Thoracic aorta (tissue), 2 donors: Measurements from ENCODE around the gene DGCR6L. TPM values are rescaled to one million over a fixed set of nuclear protein-coding genes. Genes with fewer than 3 reads are reported as not detected.

Experiments used
- ATAC-seq: fragments of 150-250 bp; one replicate; pipeline ENCODE4 v1.8.0; 2017; ENCODE audit warnings: low read depth; ENCODE audit not compliant: insufficient number of reproducible peaks, low FRiP score
- DNase-seq: peaks from one replicate; pipeline ENCODE4 v3.0.0-alpha.2; 2020; ENCODE audit warnings: low spot score
- H3K27ac ChIP-seq, 2 donors: fragments of 200-600 bp; sonication (generic); 1 replicate in 1 of 2; 2 replicates in 1 of 2; pipeline ENCODE4 v1.5.1; 2016; ENCODE audit warnings: mild to moderate bottlenecking in 2 of 2, moderate library complexity in 2 of 2
- H3K27me3 ChIP-seq: fragments of 200-600 bp; sonication (generic); replicated peaks from 2 replicates; pipeline ENCODE4 v1.6.0; 2016; ENCODE audit warnings: mild to moderate bottlenecking; ENCODE audit not compliant: insufficient read depth
- H3K36me3 ChIP-seq: fragments of 200-600 bp; sonication (generic); one replicate; pipeline ENCODE4 v1.5.1; 2016
- H3K4me1 ChIP-seq, 2 donors: fragments of 200-600 bp; sonication (generic); 1 replicate in 1 of 2; 2 replicates in 1 of 2; pipeline versions ENCODE4 v1.5.1 to v1.6.0; 2016; ENCODE audit warnings: low read depth in 2 of 2, mild to moderate bottlenecking in 1 of 2; ENCODE audit not compliant: control insufficient read depth in 1 of 2
- H3K4me3 ChIP-seq: fragments of 200-600 bp; sonication (generic); 2 replicates; pipeline ENCODE4 v1.5.1; 2016; ENCODE audit warnings: mild to moderate bottlenecking
- H3K9me3 ChIP-seq: fragments of 200-600 bp; sonication (generic); 2 replicates; pipeline ENCODE4 v1.5.1; 2016
- CTCF ChIP-seq: fragments of 200-600 bp; sonication (generic); IDR thresholded peaks from one replicate; pipeline ENCODE4 v1.5.1; 2019; ENCODE audit warnings: antibody characterized with exemption
- total RNA-seq, 2 donors: library from RNA; depleted of rRNA; stranded (reverse); fragments of >200 nt; gene quantifications; one replicate each; pipeline versions ENCODE4 v1.1.0 to v1.2.3, GENCODE V29; 2016

DGCR6L gene
- total RNA-seq, 2 donors from 2014 or later, result 28.8 to 69.3 TPM

- peaks cover 5 to 13% of the 10 kb centered on the region in 2 donors for H3K4me1 ChIP-seq
- no peaks in the 10 kb centered on the region for H3K27me3 ChIP-seq
- peak overlapping the region; percentile 69 for H3K4me3 ChIP-seq
- no peaks in the 10 kb centered on the region for H3K9me3 ChIP-seq
- ATAC-seq, result no peak
- H3K27ac ChIP-seq, result no peak overlapping the region
- TF ChIP-seq CTCF, result no peak
- peak; percentile 31 for DNase-seq
- no peaks in the 10 kb centered on the region for H3K36me3 ChIP-seq
These were observed 20.8 kb downstream of the DGCR6L start for GRCh38 chr22:20298803-20299745.

- no peaks in the 10 kb centered on the region for H3K36me3 ChIP-seq
- DNase-seq, result no peak
- peaks cover 5 to 13% of the 10 kb centered on the region in 2 donors for H3K4me1 ChIP-seq
- H3K27ac ChIP-seq, result no peak overlapping the region
- no peaks in the 10 kb centered on the region for H3K9me3 ChIP-seq
- H3K4me3 ChIP-seq, result no peak overlapping the region
- TF ChIP-seq CTCF, result no peak
- H3K27me3 ChIP-seq, result no peaks in the 10 kb centered on the region
- no peak for ATAC-seq
These were observed 21.6 kb downstream of the DGCR6L start for GRCh38 chr22:20298110-20298802.

DNA sequence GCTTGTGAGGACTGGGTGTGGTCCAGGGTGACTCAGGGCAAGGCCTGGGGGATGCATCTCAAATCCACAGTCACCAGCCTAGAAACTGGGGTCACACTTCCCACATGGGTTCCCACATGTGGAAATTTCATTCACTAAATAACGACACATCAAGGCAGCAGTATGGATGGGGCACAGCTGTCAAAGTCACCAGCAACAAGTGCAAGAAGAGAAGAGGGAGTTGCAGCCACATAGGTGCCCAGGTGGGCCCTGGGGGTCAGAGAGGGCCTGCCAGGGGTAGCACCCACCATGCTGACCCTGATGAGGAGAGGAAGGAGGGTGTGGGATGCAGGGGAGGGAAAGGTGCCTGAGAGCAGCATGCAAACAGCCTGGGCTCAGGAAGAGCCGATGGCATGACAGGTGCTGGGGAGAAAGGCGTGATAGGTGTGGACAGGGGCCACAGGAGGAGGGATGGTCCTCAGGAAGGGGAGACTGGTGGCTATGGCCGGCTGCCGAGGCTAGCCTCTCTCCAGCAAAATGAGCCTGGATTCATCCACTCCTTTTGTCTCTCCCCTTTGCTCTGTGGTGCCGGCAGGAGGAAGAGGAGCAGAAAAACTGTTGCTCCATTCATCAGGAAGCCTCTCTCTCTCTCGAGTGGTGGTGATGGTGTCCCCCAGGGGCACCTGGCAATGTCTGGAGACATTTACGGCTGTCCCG, 22.3 kb downstream of the DGCR6L start:
- ATAC-seq, result no peak
- no peaks in the 10 kb centered on the region for H3K36me3 ChIP-seq
- H3K4me3 ChIP-seq, result no peak overlapping the region
- DNase-seq, result no peak
- no peaks in the 10 kb centered on the region for H3K27me3 ChIP-seq
- H3K4me1 ChIP-seq, result peaks cover 5 to 13% of the 10 kb centered on the region in 2 donors
- no peaks in the 10 kb centered on the region for H3K9me3 ChIP-seq
- TF ChIP-seq CTCF, result no peak
- H3K27ac ChIP-seq, result no peak overlapping the region

- no peak for TF ChIP-seq CTCF
These were observed 23.3 kb downstream of the DGCR6L start for GRCh38 chr22:20296598-20296997.

More at GRCh38 chr22:20296598-20296997, 23.3 kb downstream of the DGCR6L start:
- Histone ChIP-seq H3K36me3 (no peaks in the 10 kb centered on the region), H3K4me3 (no peak overlapping the region), H3K27ac (no peak overlapping the region), H3K4me1 (peaks cover 5 to 13% of the 10 kb centered on the region in 2 donors), H3K27me3 (no peaks in the 10 kb centered on the region), H3K9me3 (no peaks in the 10 kb centered on the region)
- DNase-seq, result no peak
- ATAC-seq, result no peak
